ENCODE results near the gene ODAD4.
"Not testable (repeated sequence)": the region's sequence is repeated elsewhere in the genome, so short reads cannot be mapped to it uniquely, and the experiment has no call there.

ODAD4 gene

GRCh38 chr17:42005166-42005565, 74.7 kb downstream of the ODAD4 start:
- no peak for DNase-seq

GRCh38 chr17:42009170-42009569, 78.8 kb downstream of the ODAD4 start:
- no peak for DNase-seq

DNA sequence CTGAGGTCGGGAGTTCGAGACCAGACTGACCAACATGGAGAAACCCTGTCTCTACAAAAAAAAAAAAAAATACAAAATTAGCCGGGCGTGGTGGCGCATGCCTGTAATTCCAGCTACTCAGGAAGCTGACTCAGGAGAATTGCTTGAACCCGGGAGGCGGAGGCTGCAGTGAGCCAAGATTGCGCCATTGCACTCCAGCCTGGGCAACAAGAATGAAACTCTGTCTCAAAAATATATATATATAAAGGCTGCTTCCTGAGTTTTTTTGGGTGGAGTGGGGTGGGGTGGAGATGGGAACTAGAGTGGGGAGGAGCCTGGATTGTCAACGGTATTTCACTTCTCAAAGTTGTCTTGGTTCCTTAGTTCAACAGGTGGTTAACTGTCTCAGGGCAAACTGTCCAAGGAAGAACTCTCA, 79.9 kb downstream of the ODAD4 start:
- not testable (repeated sequence) for DNase-seq

DNA sequence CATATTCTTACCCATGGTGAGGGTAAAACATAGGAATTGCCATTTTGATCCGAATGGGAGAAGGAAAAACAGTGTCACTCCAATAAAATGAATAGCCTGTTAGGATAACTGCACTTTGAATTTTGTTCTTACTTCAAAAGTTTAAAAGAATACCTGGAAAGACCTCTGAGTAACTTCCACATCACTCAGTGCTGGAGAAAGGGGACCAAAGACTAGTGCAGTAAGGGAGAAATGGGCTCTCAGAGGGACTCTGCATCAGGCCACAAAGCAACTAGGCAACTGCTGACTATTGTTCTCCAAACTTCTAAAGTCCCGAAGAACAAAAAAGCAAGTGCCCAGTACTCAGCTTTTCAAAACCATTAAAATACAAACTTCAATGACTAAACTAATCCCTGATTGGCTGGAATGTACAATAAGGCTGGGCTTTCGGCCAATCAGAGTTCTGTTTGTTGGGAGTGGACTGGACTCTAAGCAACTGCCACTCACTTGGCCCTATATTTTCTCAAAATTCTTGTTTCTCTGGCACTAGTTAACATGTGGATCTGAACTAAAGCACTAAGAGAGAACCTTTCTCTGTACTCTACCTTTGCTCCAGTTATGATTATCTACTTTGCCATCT, 80.6 kb downstream of the ODAD4 start:
- DNase-seq, result no peak

DNA sequence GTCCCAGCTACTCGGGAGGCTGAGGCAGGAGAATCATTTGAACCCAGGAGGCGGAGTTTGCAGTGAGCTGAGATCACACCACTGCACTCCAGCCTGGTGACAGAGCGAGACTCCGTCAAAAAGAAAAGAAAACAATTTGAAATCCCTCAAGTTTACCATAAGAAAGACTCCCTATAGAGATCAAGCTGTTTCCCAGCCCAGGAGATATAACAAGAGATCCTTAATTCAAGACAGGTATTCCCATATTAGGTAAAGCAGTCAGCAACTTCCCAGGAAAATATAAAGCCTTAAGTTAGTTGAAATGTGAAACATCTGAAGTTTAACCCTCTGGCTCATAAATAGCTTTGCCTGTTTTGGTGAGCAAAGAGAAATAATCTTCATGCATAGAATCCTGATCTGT, 81.9 kb downstream of the ODAD4 start:
- DNase-seq, result not testable (repeated sequence)

DNA sequence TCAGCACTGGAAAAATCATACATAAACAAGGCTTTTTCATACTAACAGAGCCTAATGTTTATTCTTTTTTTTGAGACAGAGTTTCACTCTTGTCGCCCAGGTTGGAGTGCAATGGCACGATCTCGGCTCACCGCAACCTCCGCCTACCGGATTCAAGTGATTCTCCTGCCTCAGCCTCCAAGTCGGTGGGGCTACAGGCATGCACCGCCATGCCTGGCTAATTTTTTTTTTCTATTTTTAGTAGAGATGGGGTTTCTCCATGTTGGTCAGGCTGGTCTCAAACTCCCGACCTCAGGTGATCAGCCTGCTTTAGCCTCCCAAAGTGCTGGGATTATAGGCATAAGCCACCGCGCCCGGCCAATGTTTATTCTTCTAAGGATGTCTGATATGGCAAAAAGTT, 83.3 kb downstream of the ODAD4 start:
- DNase-seq, result not testable (repeated sequence)
